ENCODE measurements around the gene SUSD4. TPM values are rescaled to one million over a fixed set of nuclear protein-coding genes. Genes with fewer than 3 reads are reported as not detected.

Gene SUSD4
- total RNA-seq, 1 experiment from 2014 or later: 31.4 TPM

DNA sequence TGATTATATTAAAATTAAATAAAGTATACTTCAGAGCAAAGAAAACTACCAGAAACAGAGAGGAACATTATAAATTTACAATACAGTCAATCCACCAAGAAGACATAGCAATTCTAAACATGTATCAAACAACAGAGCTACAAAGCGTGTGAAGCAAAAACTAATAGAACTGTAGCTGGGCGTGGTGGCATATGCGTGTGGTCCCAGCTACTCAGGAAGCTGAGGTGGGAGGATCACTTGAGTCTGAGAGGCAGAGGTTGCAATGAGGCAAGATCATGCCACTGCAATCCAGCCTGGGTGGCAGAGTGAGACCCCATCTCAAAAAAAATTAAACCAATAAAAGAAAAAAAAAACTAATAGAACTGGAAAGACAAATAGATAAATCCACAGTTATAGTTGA, 41.5 kb upstream of the SUSD4 start:
- H3K4me3 ChIP-seq (ENCODE audit: low read depth, low read length): no peak overlapping the region
- Mint-ChIP-seq H3K4me1 (ENCODE audit: low read depth, unreplicated experiment) (peaks cover 15% of the 10 kb centered on the region), H3K36me3 (ENCODE audit: insufficient read depth, unreplicated experiment) (no peaks in the 10 kb centered on the region), H3K4me3 (ENCODE audit: unreplicated experiment) (no peak overlapping the region), H3K27me3 (ENCODE audit: insufficient read depth, unreplicated experiment) (no peaks in the 10 kb centered on the region), H3K9me3 (ENCODE audit: unreplicated experiment) (peaks cover 17% of the 10 kb centered on the region), H3K27ac (ENCODE audit: unreplicated experiment) (no peak overlapping the region)
- DNase-seq: no peak
- ChIA-PET CTCF (no interaction called here), POLR2A (no interaction called here)
- TF ChIP-seq, protein P1, sequence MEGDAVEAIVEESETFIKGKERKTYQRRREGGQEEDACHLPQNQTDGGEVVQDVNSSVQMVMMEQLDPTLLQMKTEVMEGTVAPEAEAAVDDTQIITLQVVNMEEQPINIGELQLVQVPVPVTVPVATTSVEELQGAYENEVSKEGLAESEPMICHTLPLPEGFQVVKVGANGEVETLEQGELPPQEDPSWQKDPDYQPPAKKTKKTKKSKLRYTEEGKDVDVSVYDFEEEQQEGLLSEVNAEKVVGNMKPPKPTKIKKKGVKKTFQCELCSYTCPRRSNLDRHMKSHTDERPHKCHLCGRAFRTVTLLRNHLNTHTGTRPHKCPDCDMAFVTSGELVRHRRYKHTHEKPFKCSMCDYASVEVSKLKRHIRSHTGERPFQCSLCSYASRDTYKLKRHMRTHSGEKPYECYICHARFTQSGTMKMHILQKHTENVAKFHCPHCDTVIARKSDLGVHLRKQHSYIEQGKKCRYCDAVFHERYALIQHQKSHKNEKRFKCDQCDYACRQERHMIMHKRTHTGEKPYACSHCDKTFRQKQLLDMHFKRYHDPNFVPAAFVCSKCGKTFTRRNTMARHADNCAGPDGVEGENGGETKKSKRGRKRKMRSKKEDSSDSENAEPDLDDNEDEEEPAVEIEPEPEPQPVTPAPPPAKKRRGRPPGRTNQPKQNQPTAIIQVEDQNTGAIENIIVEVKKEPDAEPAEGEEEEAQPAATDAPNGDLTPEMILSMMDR (IDR thresholded peaks at IDR 0.05; ENCODE audit: insufficient read depth in 1 of 2, low read depth in 1 of 2, low read length in 1 of 2, severe bottlenecking in 1 of 2, unreplicated experiment in 1 of 2): no peak
- no peaks in the 10 kb centered on the region for H3K36me3 ChIP-seq (ENCODE audit: control insufficient read depth, insufficient read depth, low read length)
- no TSS peak for BruUV-seq (replicated peaks)
- H3K27me3 ChIP-seq (replicated peaks; ENCODE audit: control insufficient read depth, insufficient read depth, low read length): no peaks in the 10 kb centered on the region
- H3K4me1 ChIP-seq: peaks cover 12% of the 10 kb centered on the region
- H3K9me3 ChIP-seq: no peaks in the 10 kb centered on the region
- intact Hi-C loops (cut with micrococcal nuclease; ENCODE audit: unreplicated experiment): no loop called here

DNA sequence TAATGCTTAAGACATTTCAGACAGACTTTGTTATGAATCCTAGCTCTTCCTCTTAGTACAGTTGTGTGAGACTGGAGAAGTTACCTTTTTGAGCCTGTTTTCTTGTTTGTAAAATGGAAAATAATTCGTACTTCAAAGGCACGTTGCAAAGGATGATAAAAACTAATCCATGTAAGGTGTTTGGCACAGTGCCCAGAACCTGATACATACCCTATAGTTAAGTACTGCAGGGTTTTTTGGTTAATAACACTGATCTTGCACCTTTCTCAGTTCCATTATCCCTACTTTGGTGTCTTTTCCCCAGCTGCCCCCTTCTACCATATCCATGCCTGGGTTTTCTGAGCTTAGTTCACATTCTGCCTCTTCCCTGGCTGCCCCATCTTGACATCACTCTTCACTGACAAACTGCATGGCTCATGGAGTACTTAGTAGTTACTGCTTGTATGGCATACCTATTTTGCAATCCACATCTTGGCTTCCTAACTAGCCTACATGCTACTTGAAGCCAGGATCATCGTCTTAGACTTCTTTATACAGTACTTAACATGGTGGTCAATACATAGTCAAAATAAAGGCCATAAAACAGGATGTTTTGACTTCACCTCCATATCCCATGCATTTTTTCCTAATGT, 39.3 kb upstream of the SUSD4 start:
- Mint-ChIP-seq H3K4me3 (ENCODE audit: unreplicated experiment) (no peak overlapping the region), H3K27me3 (ENCODE audit: insufficient read depth, unreplicated experiment) (no peaks in the 10 kb centered on the region), H3K4me1 (ENCODE audit: low read depth, unreplicated experiment) (peaks cover 15% of the 10 kb centered on the region), H3K36me3 (ENCODE audit: insufficient read depth, unreplicated experiment) (no peaks in the 10 kb centered on the region), H3K9me3 (ENCODE audit: unreplicated experiment) (peaks cover 17% of the 10 kb centered on the region), H3K27ac (ENCODE audit: unreplicated experiment) (no peak overlapping the region)
- no peaks in the 10 kb centered on the region for H3K36me3 ChIP-seq (ENCODE audit: control insufficient read depth, insufficient read depth, low read length)
- CTCF ChIA-PET: no interaction called here
- H3K9me3 ChIP-seq: no peaks in the 10 kb centered on the region
- BruUV-seq (replicated peaks): no TSS peak
- DNase-seq: no peak
- TF ChIP-seq, protein P1 (IDR thresholded peaks at IDR 0.05; ENCODE audit: insufficient read depth in 1 of 2, low read depth in 1 of 2, low read length in 1 of 2, severe bottlenecking in 1 of 2, unreplicated experiment in 1 of 2): no peak
- no peaks in the 10 kb centered on the region for H3K27me3 ChIP-seq (replicated peaks; ENCODE audit: control insufficient read depth, insufficient read depth, low read length)
- POLR2A ChIA-PET: no interaction called here
- peaks cover 8% of the 10 kb centered on the region; the same call in 1 of the 2 replicates for H3K4me1 ChIP-seq
- intact Hi-C loops (cut with micrococcal nuclease; ENCODE audit: unreplicated experiment): no loop called here
- H3K4me3 ChIP-seq (ENCODE audit: low read depth, low read length): no peak overlapping the region

- Mint-ChIP-seq H3K27me3 (ENCODE audit: insufficient read depth, unreplicated experiment) (no peaks in the 10 kb centered on the region), H3K4me3 (ENCODE audit: unreplicated experiment) (no peak overlapping the region), H3K9me3 (ENCODE audit: unreplicated experiment) (peaks cover 17% of the 10 kb centered on the region), H3K27ac (ENCODE audit: unreplicated experiment) (no peak overlapping the region), H3K36me3 (ENCODE audit: insufficient read depth, unreplicated experiment) (no peaks in the 10 kb centered on the region), H3K4me1 (ENCODE audit: low read depth, unreplicated experiment) (peaks cover 15% of the 10 kb centered on the region)
- intact Hi-C loops (cut with micrococcal nuclease; ENCODE audit: unreplicated experiment): no loop called here
- H3K36me3 ChIP-seq (ENCODE audit: control insufficient read depth, insufficient read depth, low read length): no peaks in the 10 kb centered on the region
- ChIA-PET CTCF (no interaction called here), POLR2A (no interaction called here)
- no peak overlapping the region for H3K4me3 ChIP-seq (ENCODE audit: low read depth, low read length)
- no TSS peak for BruUV-seq (replicated peaks)
- DNase-seq: no peak
- TF ChIP-seq, protein P1 (IDR thresholded peaks at IDR 0.05; ENCODE audit: insufficient read depth in 1 of 2, low read depth in 1 of 2, low read length in 1 of 2, severe bottlenecking in 1 of 2, unreplicated experiment in 1 of 2): no peak
- no peaks in the 10 kb centered on the region for H3K9me3 ChIP-seq
- H3K27me3 ChIP-seq (replicated peaks; ENCODE audit: control insufficient read depth, insufficient read depth, low read length): no peaks in the 10 kb centered on the region
- H3K4me1 ChIP-seq: peaks cover 8% of the 10 kb centered on the region; the same call in 1 of the 2 replicates
Observed at GRCh38 chr1:223402790-223403142, 38.8 kb upstream of the SUSD4 start.

Data from Caco-2 (cell line).